HG03521 (cell line): Measurements from ENCODE around the gene ABCA13.

Experiments used
- ATAC-seq: cut with Tn5 transposase; IDR thresholded peaks from one replicate; pipeline ENCODE4 v1.9.1; 2021; ENCODE audit warnings: mild to moderate bottlenecking, moderate library complexity; ENCODE audit not compliant: unreplicated experiment

ABCA13 gene

GRCh38 chr7:48505466-48505865 is 334.2 kb downstream of the ABCA13 start:
- no peak for ATAC-seq

- no peak for ATAC-seq
Observed at GRCh38 chr7:48506569-48506968, 335.3 kb downstream of the ABCA13 start.

- ATAC-seq = no peak
Observed at GRCh38 chr7:48511080-48511479, 339.8 kb downstream of the ABCA13 start.

GRCh38 chr7:48512892-48513291 is 341.6 kb downstream of the ABCA13 start:
- ATAC-seq = no peak

- ATAC-seq = no peak
Observed at GRCh38 chr7:48515171-48515570, 343.9 kb downstream of the ABCA13 start.

- no peak for ATAC-seq
Observed at GRCh38 chr7:48518092-48518491, 346.8 kb downstream of the ABCA13 start.

- no peak for ATAC-seq
Observed at GRCh38 chr7:48522692-48523091, 351.4 kb downstream of the ABCA13 start.

GRCh38 chr7:48525736-48526732 is 354.8 kb downstream of the ABCA13 start:
- no peak for ATAC-seq

- no peak for ATAC-seq
Observed at GRCh38 chr7:48528646-48529045, 357.4 kb downstream of the ABCA13 start.

GRCh38 chr7:48537561-48537960 is 366.3 kb downstream of the ABCA13 start:
- ATAC-seq = no peak

- no peak for ATAC-seq
Observed at GRCh38 chr7:48540746-48541145, 369.5 kb downstream of the ABCA13 start.

- no peak for ATAC-seq
Observed at GRCh38 chr7:48548667-48549066, 377.4 kb downstream of the ABCA13 start.

- no peak for ATAC-seq
Observed at GRCh38 chr7:48551652-48552051, 380.4 kb downstream of the ABCA13 start.

GRCh38 chr7:48563334-48563733 is 392.1 kb downstream of the ABCA13 start:
- ATAC-seq = no peak

GRCh38 chr7:48575516-48575915 is 404.3 kb downstream of the ABCA13 start:
- ATAC-seq = no peak

GRCh38 chr7:48587475-48587874 is 416.2 kb downstream of the ABCA13 start:
- ATAC-seq = no peak

- no peak for ATAC-seq
Observed at GRCh38 chr7:48594349-48594748, 423.1 kb downstream of the ABCA13 start.

- ATAC-seq = no peak
Observed at GRCh38 chr7:48595756-48596155, 424.5 kb downstream of the ABCA13 start.

- no peak for ATAC-seq
Observed at GRCh38 chr7:48610705-48611104, 439.4 kb downstream of the ABCA13 start.

GRCh38 chr7:48611993-48612392 is 440.7 kb downstream of the ABCA13 start:
- ATAC-seq = no peak

- ATAC-seq = no peak
Observed at GRCh38 chr7:48617508-48617907, 446.2 kb downstream of the ABCA13 start.

GRCh38 chr7:48617993-48618392 is 446.7 kb downstream of the ABCA13 start:
- ATAC-seq = no peak

GRCh38 chr7:48621076-48621475 is 449.8 kb downstream of the ABCA13 start:
- ATAC-seq = no peak
